ENCODE data around the gene RNF220. TPM values are rescaled to one million over a fixed set of nuclear protein-coding genes. Genes with fewer than 3 reads are reported as not detected.

RNF220 gene
- total RNA-seq, 1 experiment from 2014 or later: 72.9 TPM

- DNase-seq (ENCODE audit: low read depth): peak; percentile 9
Observed at GRCh38 chr1:44406737-44407429, 1.8 kb downstream of the RNF220 start.

DNA sequence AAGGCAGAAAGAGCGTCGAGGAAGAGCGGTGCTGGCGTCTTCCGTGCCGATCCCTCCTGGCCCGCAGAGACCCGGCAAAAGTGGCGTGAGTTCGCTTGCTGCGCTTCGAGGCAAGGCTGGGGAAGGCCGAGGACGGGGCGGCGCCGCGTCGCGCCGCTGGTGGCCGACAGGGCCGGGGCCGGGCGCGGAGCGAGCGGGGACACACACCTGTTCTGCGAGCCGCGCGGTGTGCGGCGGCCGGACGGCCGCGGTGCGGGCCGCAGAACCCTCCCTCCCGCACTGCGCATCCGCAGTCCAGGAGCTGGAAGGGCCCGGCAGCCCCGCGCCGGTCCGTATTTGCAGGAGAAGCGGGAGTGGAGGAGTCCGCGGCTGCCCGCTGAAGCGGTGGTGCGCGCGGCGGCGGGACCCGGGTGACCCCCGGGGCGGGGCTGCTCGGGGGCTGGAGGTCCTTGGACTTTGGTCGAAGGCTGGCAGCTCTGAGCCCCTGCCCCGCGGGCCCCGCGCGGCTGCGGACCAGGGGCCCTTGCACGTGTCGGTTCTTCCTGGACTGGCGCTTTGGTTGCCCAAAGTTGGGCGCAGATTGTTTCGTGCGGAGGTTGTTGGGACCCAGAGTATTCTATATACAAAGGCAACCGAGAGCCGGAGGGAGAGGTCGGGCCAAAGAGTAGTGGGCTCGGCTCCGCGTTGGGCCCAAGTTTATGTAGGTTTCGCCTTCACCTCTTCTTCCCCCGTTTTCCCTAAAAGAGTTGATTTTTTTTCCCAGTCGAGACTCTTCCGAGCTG is 2.6 kb downstream of the RNF220 start:
- no peak for DNase-seq (ENCODE audit: low read depth)

GRCh38 chr1:44408212-44408582 is 3.1 kb downstream of the RNF220 start:
- DNase-seq (ENCODE audit: low read depth): no peak

GRCh38 chr1:44408632-44409602 is 3.9 kb downstream of the RNF220 start:
- peak; percentile 33 for DNase-seq (ENCODE audit: low read depth)

DNA sequence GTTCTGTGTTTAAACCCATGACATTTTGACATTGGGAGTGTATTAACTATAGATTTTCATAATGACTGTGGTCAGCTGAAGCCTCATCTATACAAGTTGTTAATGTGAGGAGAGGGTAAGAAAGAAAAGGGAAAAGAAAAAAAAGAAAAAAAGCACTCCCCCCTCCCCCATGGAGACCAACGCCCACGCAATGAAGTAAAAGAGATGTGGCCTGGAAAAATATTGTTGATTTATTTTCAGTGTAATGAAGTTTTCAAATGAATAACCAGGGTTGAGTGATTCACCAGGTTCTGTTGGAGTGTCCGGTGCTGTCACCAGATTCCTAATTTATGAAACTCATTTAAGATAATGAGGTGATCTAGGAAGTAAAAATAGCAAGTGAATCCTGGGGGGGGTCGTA is 4.7 kb downstream of the RNF220 start:
- DNase-seq (ENCODE audit: low read depth): no peak

- no peak for DNase-seq (ENCODE audit: low read depth)
Observed at GRCh38 chr1:44411861-44412260, 6.8 kb downstream of the RNF220 start.

DNA sequence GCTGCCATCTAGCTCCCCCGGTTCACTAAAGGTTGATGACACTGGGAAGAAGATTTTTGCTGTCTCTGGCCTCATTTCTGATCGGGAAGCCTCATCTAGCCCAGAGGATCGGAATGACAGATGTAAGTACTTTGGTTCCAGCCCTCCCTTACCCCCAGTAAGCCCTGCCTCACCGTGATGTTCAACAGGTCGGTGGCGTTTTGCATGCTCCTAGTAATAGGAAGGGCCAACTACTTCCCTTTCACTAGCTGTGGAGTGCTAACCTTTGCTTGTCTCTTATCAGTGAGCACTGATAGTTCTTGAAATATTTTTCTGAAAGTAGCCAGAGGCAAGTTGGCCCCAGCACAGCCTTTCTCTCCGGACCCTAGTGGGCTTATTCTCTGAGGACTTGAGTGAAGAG is 7.5 kb downstream of the RNF220 start:
- DNase-seq (ENCODE audit: low read depth): no peak

GRCh38 chr1:44413740-44414139 is 8.7 kb downstream of the RNF220 start:
- no peak for DNase-seq (ENCODE audit: low read depth)

GRCh38 chr1:44415013-44415412 is 10.0 kb downstream of the RNF220 start:
- DNase-seq (ENCODE audit: low read depth): no peak

GRCh38 chr1:44416408-44416807 is 11.4 kb downstream of the RNF220 start:
- DNase-seq (ENCODE audit: low read depth): no peak

- DNase-seq (ENCODE audit: low read depth): peak; percentile 34
Observed at GRCh38 chr1:44417351-44418021, 12.4 kb downstream of the RNF220 start.

- peak; percentile 42 for DNase-seq (ENCODE audit: low read depth)
Observed at GRCh38 chr1:44418022-44418673, 13.1 kb downstream of the RNF220 start.

- DNase-seq (ENCODE audit: low read depth): no peak
Observed at GRCh38 chr1:44419901-44420300, 14.8 kb downstream of the RNF220 start.

DNA sequence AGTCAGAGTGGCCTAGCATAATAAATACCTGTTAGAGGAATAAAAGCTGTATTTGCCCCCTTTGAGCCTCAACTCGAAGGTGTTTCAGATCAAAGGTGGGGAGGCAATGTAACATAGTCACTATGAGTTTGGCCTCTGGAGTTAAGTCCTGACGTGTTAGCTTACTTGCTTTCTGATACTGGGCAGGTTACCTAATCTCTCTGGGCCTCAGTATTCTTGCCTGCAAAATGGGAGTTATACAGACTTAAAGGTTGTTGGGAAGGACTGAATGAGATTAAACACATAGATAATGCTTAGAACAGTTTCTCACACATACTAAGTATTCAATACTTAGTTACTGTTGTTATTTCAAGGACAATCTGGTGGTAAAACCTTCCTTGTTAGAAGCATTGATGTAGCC is 15.5 kb downstream of the RNF220 start:
- no peak for DNase-seq (ENCODE audit: low read depth)

DNA sequence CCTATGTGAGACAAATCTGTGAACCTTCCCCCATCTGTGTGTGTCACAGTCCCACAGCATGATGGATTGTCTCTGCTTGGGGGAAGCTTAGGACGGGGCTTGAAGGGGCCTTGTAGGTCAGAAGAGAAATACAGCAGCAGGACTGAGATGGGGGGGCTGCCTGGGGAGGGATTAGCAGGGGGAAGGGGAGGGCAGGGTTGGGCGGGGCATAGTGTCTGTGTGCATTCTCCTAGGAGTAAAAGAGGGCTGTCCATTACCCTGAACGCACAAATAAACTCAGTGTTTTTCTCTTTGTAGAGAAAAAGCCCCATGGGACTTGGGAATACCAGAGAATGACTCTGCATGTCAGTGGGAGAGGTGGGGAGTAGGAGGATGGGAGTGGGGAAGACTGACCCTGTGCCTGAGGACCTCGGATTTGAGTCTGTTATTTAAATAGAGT is 16.4 kb downstream of the RNF220 start:
- no peak for DNase-seq (ENCODE audit: low read depth)

DNA sequence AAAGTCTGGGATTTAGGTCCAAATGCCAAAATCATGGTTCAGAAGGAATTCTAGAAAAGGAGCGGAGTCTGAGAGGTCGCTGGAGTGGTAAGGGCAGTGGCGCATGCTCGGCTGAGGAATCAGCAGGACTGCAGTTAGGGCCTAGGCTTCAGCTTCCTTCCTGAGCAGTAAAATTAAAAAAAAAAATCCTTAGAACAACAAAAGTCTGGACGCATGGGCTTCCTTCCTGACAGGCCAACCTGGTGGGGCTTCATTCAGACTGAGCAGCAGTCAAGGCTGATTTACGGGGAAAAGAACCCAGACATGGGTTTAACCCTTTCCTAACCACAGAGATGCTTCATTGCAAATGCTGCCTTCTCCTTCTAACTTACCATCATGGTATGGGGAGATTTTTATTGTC is 17.1 kb downstream of the RNF220 start:
- no peak for DNase-seq (ENCODE audit: low read depth)

GRCh38 chr1:44423591-44424537 is 18.8 kb downstream of the RNF220 start:
- peak; percentile 95 for DNase-seq (ENCODE audit: low read depth)

- DNase-seq (ENCODE audit: low read depth): no peak
Observed at GRCh38 chr1:44424747-44425146, 19.7 kb downstream of the RNF220 start.

- DNase-seq (ENCODE audit: low read depth): no peak
Observed at GRCh38 chr1:44425341-44426082, 20.5 kb downstream of the RNF220 start.
